ENCODE results near the gene OR2M5. TPM values are rescaled to one million over a fixed set of nuclear protein-coding genes. Genes with fewer than 3 reads are reported as not detected.

Gene OR2M5
- total RNA-seq, 1 donor from 2014 or later: not detected

- Histone ChIP-seq H3K4me3 (no peak overlapping the region), H3K27me3 (no peaks in the 10 kb centered on the region), H3K4me1 (no peaks in the 10 kb centered on the region), H3K9me3 (no peaks in the 10 kb centered on the region), H3K27ac (no peak overlapping the region), H3K36me3 (no peaks in the 10 kb centered on the region)
- intact Hi-C loops (cut with DNase I): no loop called here
- no peak for DNase-seq
- no peak for ATAC-seq
- TF ChIP-seq, protein P1, sequence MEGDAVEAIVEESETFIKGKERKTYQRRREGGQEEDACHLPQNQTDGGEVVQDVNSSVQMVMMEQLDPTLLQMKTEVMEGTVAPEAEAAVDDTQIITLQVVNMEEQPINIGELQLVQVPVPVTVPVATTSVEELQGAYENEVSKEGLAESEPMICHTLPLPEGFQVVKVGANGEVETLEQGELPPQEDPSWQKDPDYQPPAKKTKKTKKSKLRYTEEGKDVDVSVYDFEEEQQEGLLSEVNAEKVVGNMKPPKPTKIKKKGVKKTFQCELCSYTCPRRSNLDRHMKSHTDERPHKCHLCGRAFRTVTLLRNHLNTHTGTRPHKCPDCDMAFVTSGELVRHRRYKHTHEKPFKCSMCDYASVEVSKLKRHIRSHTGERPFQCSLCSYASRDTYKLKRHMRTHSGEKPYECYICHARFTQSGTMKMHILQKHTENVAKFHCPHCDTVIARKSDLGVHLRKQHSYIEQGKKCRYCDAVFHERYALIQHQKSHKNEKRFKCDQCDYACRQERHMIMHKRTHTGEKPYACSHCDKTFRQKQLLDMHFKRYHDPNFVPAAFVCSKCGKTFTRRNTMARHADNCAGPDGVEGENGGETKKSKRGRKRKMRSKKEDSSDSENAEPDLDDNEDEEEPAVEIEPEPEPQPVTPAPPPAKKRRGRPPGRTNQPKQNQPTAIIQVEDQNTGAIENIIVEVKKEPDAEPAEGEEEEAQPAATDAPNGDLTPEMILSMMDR (IDR thresholded peaks at IDR 0.05): no peak
These were observed 8.1 kb upstream of the OR2M5 start for GRCh38 chr1:248136811-248137210.

- H3K4me1 ChIP-seq: no peaks in the 10 kb centered on the region
- DNase-seq: no peak
- no peaks in the 10 kb centered on the region for H3K9me3 ChIP-seq
- H3K36me3 ChIP-seq: no peaks in the 10 kb centered on the region
- H3K27me3 ChIP-seq: no peaks in the 10 kb centered on the region
- no peak overlapping the region for H3K4me3 ChIP-seq
- intact Hi-C loops (cut with DNase I): no loop called here
- no peak overlapping the region for H3K27ac ChIP-seq
- TF ChIP-seq, protein P1 (IDR thresholded peaks at IDR 0.05): no peak
- ATAC-seq: no peak
These were observed 4.1 kb upstream of the OR2M5 start for GRCh38 chr1:248140846-248141245.

DNA sequence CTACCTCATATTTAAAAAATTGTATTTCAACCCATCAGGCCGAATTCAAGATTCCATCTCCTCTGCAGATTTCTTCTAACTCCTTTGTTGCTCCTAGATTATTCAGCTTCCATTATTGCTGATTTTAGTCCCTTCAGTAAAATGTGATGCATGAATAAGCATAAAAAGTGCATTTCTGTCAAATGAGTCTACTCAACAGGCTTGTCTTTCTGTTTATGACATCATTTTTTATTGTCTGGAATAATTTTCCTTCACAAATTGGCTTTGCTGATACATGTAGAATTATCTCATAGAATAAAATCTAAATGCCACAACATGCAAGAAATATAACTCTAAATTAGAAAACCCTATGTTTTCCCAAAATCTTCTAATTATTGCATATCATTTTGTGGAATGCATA, 1.6 kb upstream of the OR2M5 start:
- Histone ChIP-seq H3K27me3 (no peaks in the 10 kb centered on the region), H3K27ac (no peak overlapping the region), H3K4me3 (no peak overlapping the region), H3K9me3 (no peaks in the 10 kb centered on the region), H3K4me1 (no peaks in the 10 kb centered on the region), H3K36me3 (no peaks in the 10 kb centered on the region)
- DNase-seq: no peak
- intact Hi-C loops (cut with DNase I): no loop called here
- ATAC-seq: no peak
- TF ChIP-seq, protein P1 (IDR thresholded peaks at IDR 0.05): no peak

GRCh38 chr1:248152056-248152827, 7.3 kb downstream of the OR2M5 start:
- Histone ChIP-seq H3K27ac (no peak overlapping the region), H3K4me1 (no peaks in the 10 kb centered on the region), H3K27me3 (no peaks in the 10 kb centered on the region), H3K9me3 (no peaks in the 10 kb centered on the region), H3K4me3 (no peak overlapping the region), H3K36me3 (no peaks in the 10 kb centered on the region)
- TF ChIP-seq, protein P1 (IDR thresholded peaks at IDR 0.05): no peak
- no peak for DNase-seq
- intact Hi-C loops (cut with DNase I): no loop called here
- no peak for ATAC-seq

DNA sequence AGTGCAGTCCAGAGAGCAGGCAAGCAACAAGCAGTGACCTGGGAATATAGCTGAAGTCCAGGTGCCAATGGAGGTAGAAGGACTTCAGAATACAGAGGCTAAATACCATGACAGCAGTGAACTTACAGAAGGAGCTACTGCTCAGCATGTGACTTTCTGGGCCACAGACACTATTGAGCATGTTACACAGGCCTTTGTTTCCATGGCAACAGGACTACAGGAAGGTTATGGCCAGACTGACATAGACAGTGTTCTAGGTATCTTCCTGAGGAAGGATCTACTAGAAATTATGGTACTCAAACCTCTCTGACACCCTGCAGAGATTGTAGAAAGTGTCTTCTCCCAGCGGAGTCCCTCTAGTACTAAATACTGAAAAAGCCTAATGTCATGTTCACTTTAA, 11.0 kb downstream of the OR2M5 start:
- Histone ChIP-seq H3K36me3 (no peaks in the 10 kb centered on the region), H3K27me3 (no peaks in the 10 kb centered on the region), H3K9me3 (no peaks in the 10 kb centered on the region), H3K4me3 (no peak overlapping the region), H3K27ac (no peak overlapping the region), H3K4me1 (no peaks in the 10 kb centered on the region)
- no peak for ATAC-seq
- DNase-seq: no peak
- intact Hi-C loops (cut with DNase I): no loop called here
- TF ChIP-seq, protein P1 (IDR thresholded peaks at IDR 0.05): no peak

Measured in upper lobe of right lung (tissue), 1 donor.